MM.1S (cell line): ENCODE data around the gene ZBTB7B.

Experiments
- DNase-seq: peaks from one replicate; pipeline ENCODE4 v3.0.0-alpha.2; 2015
- H2AFZ ChIP-seq: fragments of 300-600 bp; sonication (generic); 2 replicates; pipeline ENCODE4 v1.6.0; 2016; ENCODE audit warnings: antibody characterized with exemption, low read length
- H3F3A ChIP-seq: fragments of 300-600 bp; sonication (generic); 2 replicates; pipeline ENCODE4 v1.6.1; 2016; ENCODE audit warnings: mild to moderate bottlenecking, antibody characterized with exemption, low read length, moderate library complexity, mixed read lengths; ENCODE audit not compliant: insufficient read depth
- H3K27ac ChIP-seq: fragments of 300-600 bp; sonication (generic); 2 replicates; pipeline ENCODE4 v1.5.1; 2016; ENCODE audit warnings: mild to moderate bottlenecking, low read length
- H3K27me3 ChIP-seq: fragments of 300-600 bp; sonication (generic); replicated peaks from 2 replicates; pipeline ENCODE4 v1.6.0; 2016; ENCODE audit warnings: low read length; ENCODE audit not compliant: insufficient read depth
- H3K36me3 ChIP-seq: fragments of 300-600 bp; sonication (generic); replicated peaks from 2 replicates; pipeline ENCODE4 v1.6.1; 2016; ENCODE audit warnings: mild to moderate bottlenecking, low read length, mixed read lengths; ENCODE audit not compliant: insufficient read depth
- H3K4me1 ChIP-seq: fragments of 300-600 bp; sonication (generic); 2 replicates; pipeline ENCODE4 v1.6.1; 2016; ENCODE audit warnings: low read length, mixed read lengths
- H3K4me2 ChIP-seq: fragments of 300-600 bp; sonication (generic); 2 replicates; pipeline ENCODE4 v1.6.0; 2016; ENCODE audit warnings: low read depth, low read length
- H3K4me3 ChIP-seq: fragments of 300-600 bp; sonication (generic); 2 replicates; pipeline ENCODE4 v1.5.1; 2016; ENCODE audit warnings: low read length, mixed read lengths
- H3K79me2 ChIP-seq: fragments of 300-600 bp; sonication (generic); 2 replicates; pipeline ENCODE4 v1.6.1; 2016; ENCODE audit warnings: mixed run types, low read length, mixed read lengths
- H3K9ac ChIP-seq: fragments of 300-600 bp; sonication (generic); 2 replicates; pipeline ENCODE4 v1.6.1; 2016; ENCODE audit warnings: low read length, mixed read lengths
- H3K9me2 ChIP-seq: fragments of 300-600 bp; sonication (generic); replicated peaks from 2 replicates; pipeline ENCODE4 v1.6.1; 2016; ENCODE audit warnings: mild to moderate bottlenecking, low read length, mixed read lengths; ENCODE audit not compliant: insufficient read depth
- H3K9me3 ChIP-seq: fragments of 300-600 bp; sonication (generic); replicated peaks from 2 replicates; pipeline ENCODE4 v1.6.1; 2016; ENCODE audit warnings: mild to moderate bottlenecking, low read length, mixed read lengths; ENCODE audit not compliant: insufficient read depth
- H4K20me1 ChIP-seq: fragments of 300-600 bp; sonication (generic); 2 replicates; pipeline ENCODE4 v1.6.1; 2016; ENCODE audit warnings: mild to moderate bottlenecking, low read length, moderate library complexity, mixed read lengths; ENCODE audit not compliant: insufficient read depth
- EZH2 ChIP-seq: fragments of 300-600 bp; sonication (generic); optimal IDR thresholded peaks from 2 replicates; pipeline ENCODE3; 2017; ENCODE audit warnings: low read depth, mild to moderate bottlenecking, antibody characterized with exemption, low read length, mixed read lengths
- EZH2phosphoT487 ChIP-seq: fragments of 300-600 bp; sonication (generic); IDR thresholded peaks from 2 replicates; pipeline ENCODE4 v1.6.1; 2018; ENCODE audit warnings: antibody characterized with exemption, low read length
- TF ChIP-seq, protein P1 (sequence below): fragments of 300-600 bp; sonication (generic); IDR thresholded peaks from 2 replicates; pipeline ENCODE4 v1.5.1; 2016; ENCODE audit warnings: antibody characterized with exemption, low read length, mixed read lengths

The ZBTB7B gene

DNA sequence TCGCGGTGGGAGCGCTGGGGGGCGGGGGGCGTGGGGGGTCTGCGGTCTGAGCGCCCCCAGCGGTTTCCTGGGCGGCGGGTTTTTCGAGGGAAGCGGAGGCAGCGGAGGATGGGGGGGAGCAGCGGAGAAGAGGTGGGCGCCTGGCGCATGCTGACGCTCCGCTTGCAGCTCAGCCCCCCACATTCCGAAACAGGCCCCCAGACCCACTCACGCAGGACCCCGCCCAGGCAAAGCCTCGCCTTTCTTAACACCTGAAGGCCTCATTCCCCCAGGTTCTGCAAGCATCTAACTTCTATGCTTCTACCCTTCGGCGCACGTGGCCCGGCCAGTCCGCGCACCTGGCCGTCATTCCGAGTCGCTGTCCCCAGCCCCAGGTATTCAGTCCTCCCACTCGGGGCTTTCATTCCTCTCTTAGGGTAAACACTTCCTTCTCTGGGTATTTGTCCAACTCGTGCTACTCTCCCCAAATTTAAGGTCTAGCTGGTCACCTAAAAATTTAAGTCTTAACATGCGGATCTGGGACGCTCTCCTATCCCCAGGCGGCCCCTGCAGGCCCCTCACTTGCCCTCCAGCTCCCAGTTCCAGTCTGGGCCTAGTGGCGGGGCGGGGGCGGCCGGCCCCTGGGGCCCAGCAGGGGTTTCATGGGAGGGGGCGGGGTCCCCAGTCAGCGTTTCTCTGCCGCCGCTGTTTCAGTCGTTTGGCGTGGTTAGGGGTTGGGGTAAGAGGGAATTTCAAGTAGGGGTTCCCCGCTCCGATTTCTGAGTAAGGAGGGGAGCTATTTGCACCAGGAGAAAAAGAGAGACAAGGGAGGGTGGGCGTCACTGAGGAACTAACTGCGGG lies 2.8 kb upstream of the ZBTB7B start:
- Histone ChIP-seq H3K4me3 (peak overlapping the region; percentile 77), H3K27me3 (no peaks in the 10 kb centered on the region), H3K9me2 (no peaks in the 10 kb centered on the region), H3K4me1 (peaks cover 11% of the 10 kb centered on the region), H3F3A (peaks cover 56% of the 10 kb centered on the region), H2AFZ (peak overlapping the region; percentile 5), H3K27ac (peak overlapping the region; percentile 95), H3K9ac (peak overlapping the region; percentile 73), H3K4me2 (peak overlapping the region; percentile 97), H3K79me2 (peaks cover 22% of the 10 kb centered on the region), H3K9me3 (no peaks in the 10 kb centered on the region), H4K20me1 (no peaks in the 10 kb centered on the region), H3K36me3 (no peaks in the 10 kb centered on the region)
- DNase-seq: peak; percentile 91
- TF ChIP-seq, protein P1, sequence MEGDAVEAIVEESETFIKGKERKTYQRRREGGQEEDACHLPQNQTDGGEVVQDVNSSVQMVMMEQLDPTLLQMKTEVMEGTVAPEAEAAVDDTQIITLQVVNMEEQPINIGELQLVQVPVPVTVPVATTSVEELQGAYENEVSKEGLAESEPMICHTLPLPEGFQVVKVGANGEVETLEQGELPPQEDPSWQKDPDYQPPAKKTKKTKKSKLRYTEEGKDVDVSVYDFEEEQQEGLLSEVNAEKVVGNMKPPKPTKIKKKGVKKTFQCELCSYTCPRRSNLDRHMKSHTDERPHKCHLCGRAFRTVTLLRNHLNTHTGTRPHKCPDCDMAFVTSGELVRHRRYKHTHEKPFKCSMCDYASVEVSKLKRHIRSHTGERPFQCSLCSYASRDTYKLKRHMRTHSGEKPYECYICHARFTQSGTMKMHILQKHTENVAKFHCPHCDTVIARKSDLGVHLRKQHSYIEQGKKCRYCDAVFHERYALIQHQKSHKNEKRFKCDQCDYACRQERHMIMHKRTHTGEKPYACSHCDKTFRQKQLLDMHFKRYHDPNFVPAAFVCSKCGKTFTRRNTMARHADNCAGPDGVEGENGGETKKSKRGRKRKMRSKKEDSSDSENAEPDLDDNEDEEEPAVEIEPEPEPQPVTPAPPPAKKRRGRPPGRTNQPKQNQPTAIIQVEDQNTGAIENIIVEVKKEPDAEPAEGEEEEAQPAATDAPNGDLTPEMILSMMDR: peak; percentile 10; the same call in 1 of the 2 replicates
- TF ChIP-seq EZH2: no peak
- no peak for TF ChIP-seq EZH2phosphoT487

DNA sequence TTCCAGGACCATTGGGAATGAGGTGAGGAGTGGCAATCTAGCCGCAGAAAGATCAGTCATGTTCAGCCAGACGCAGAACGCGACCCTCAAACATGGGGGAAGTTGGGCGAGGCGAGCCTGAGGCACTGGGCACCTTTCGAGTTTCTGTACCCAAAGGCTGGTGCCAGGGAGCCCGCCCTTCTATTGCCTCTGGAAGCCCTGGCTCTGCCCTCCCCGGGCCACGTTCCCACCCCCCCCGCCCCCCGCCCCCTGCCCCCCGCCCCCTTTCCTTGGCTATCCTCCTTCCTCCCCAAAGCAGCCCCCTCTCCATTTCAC lies 2.2 kb upstream of the ZBTB7B start:
- Histone ChIP-seq H4K20me1 (no peaks in the 10 kb centered on the region), H3K4me3 (peak overlapping the region; percentile 77), H3F3A (peaks cover 58% of the 10 kb centered on the region), H3K9ac (peak overlapping the region; percentile 93), H2AFZ (no peak overlapping the region), H3K4me2 (peak overlapping the region; percentile 97), H3K9me3 (no peaks in the 10 kb centered on the region), H3K4me1 (peaks cover 13% of the 10 kb centered on the region), H3K79me2 (peaks cover 28% of the 10 kb centered on the region), H3K36me3 (no peaks in the 10 kb centered on the region), H3K9me2 (no peaks in the 10 kb centered on the region), H3K27me3 (no peaks in the 10 kb centered on the region), H3K27ac (peak overlapping the region; percentile 95)
- DNase-seq: peak; percentile 74
- TF ChIP-seq EZH2 (no peak), EZH2phosphoT487 (no peak)
- TF ChIP-seq, protein P1: no peak

- Histone ChIP-seq H3F3A (peaks cover 61% of the 10 kb centered on the region), H3K4me1 (peaks cover 18% of the 10 kb centered on the region), H3K4me3 (peak overlapping the region; percentile 77), H3K27ac (peak overlapping the region; percentile 95), H2AFZ (peak overlapping the region; percentile 78), H3K79me2 (peaks cover 33% of the 10 kb centered on the region), H3K27me3 (no peaks in the 10 kb centered on the region), H3K4me2 (peak overlapping the region; percentile 90), H3K36me3 (no peaks in the 10 kb centered on the region), H3K9me3 (no peaks in the 10 kb centered on the region), H3K9me2 (no peaks in the 10 kb centered on the region), H3K9ac (peak overlapping the region; percentile 93), H4K20me1 (no peaks in the 10 kb centered on the region)
- TF ChIP-seq, protein P1: no peak
- TF ChIP-seq EZH2phosphoT487: no peak
- no peak for TF ChIP-seq EZH2
- peak; percentile 95 for DNase-seq
These were observed 1.7 kb upstream of the ZBTB7B start for GRCh38 chr1:155000726-155001424.
